Thoracic aorta (tissue), 2 donors: ENCODE results near the gene IL20RA. TPM values are rescaled to one million over a fixed set of nuclear protein-coding genes. Genes with fewer than 3 reads are reported as not detected.
A peak's percentile ranks its signal among the peaks of the same experiment; 100 is the strongest.

Experiments used
- ATAC-seq: fragments of 150-250 bp; one replicate; pipeline ENCODE4 v1.8.0; 2017; ENCODE audit warnings: low read depth; ENCODE audit not compliant: insufficient number of reproducible peaks, low FRiP score
- DNase-seq: peaks from one replicate; pipeline ENCODE4 v3.0.0-alpha.2; 2020; ENCODE audit warnings: low spot score
- H3K27ac ChIP-seq, 2 donors: fragments of 200-600 bp; sonication (generic); 1 replicate in 1 of 2; 2 replicates in 1 of 2; pipeline ENCODE4 v1.5.1; 2016; ENCODE audit warnings: mild to moderate bottlenecking in 2 of 2, moderate library complexity in 2 of 2
- H3K27me3 ChIP-seq: fragments of 200-600 bp; sonication (generic); replicated peaks from 2 replicates; pipeline ENCODE4 v1.6.0; 2016; ENCODE audit warnings: mild to moderate bottlenecking; ENCODE audit not compliant: insufficient read depth
- H3K36me3 ChIP-seq: fragments of 200-600 bp; sonication (generic); one replicate; pipeline ENCODE4 v1.5.1; 2016
- H3K4me1 ChIP-seq, 2 donors: fragments of 200-600 bp; sonication (generic); 1 replicate in 1 of 2; 2 replicates in 1 of 2; pipeline versions ENCODE4 v1.5.1 to v1.6.0; 2016; ENCODE audit warnings: low read depth in 2 of 2, mild to moderate bottlenecking in 1 of 2; ENCODE audit not compliant: control insufficient read depth in 1 of 2
- H3K4me3 ChIP-seq: fragments of 200-600 bp; sonication (generic); 2 replicates; pipeline ENCODE4 v1.5.1; 2016; ENCODE audit warnings: mild to moderate bottlenecking
- H3K9me3 ChIP-seq: fragments of 200-600 bp; sonication (generic); 2 replicates; pipeline ENCODE4 v1.5.1; 2016
- CTCF ChIP-seq: fragments of 200-600 bp; sonication (generic); IDR thresholded peaks from one replicate; pipeline ENCODE4 v1.5.1; 2019; ENCODE audit warnings: antibody characterized with exemption
- total RNA-seq, 2 donors: library from RNA; depleted of rRNA; stranded (reverse); fragments of >200 nt; gene quantifications; one replicate each; pipeline versions ENCODE4 v1.1.0 to v1.2.3, GENCODE V29; 2016

The IL20RA gene
- total RNA-seq, 2 donors from 2014 or later, result 0.54 to 1.2 TPM

- Histone ChIP-seq H3K4me1 (no peaks in the 10 kb centered on the region), H3K27me3 (no peaks in the 10 kb centered on the region), H3K9me3 (no peaks in the 10 kb centered on the region), H3K4me3 (no peak overlapping the region), H3K27ac (no peak overlapping the region), H3K36me3 (no peaks in the 10 kb centered on the region)
- ATAC-seq (no peak), DNase-seq (no peak)
- TF ChIP-seq CTCF, result peak; percentile 41
Measured at GRCh38 chr6:136967876-136968752, 76.7 kb downstream of the IL20RA start.

GRCh38 chr6:136964398-136964797 lies 80.4 kb downstream of the IL20RA start:
- no peak overlapping the region for H3K27ac ChIP-seq
- ATAC-seq (no peak), DNase-seq (no peak)
- no peaks in the 10 kb centered on the region for H3K27me3 ChIP-seq
- no peaks in the 10 kb centered on the region for H3K36me3 ChIP-seq
- no peak for TF ChIP-seq CTCF
- no peaks in the 10 kb centered on the region for H3K9me3 ChIP-seq
- no peak overlapping the region for H3K4me3 ChIP-seq
- no peaks in the 10 kb centered on the region for H3K4me1 ChIP-seq

GRCh38 chr6:136963259-136963658 lies 81.5 kb downstream of the IL20RA start:
- Histone ChIP-seq H3K4me3 (no peak overlapping the region), H3K9me3 (no peaks in the 10 kb centered on the region), H3K27me3 (no peaks in the 10 kb centered on the region), H3K4me1 (no peaks in the 10 kb centered on the region), H3K27ac (no peak overlapping the region), H3K36me3 (no peaks in the 10 kb centered on the region)
- TF ChIP-seq CTCF, result no peak
- DNase-seq, result no peak
- no peak for ATAC-seq

- no peak overlapping the region for H3K4me3 ChIP-seq
- H3K27me3 ChIP-seq, result no peaks in the 10 kb centered on the region
- H3K27ac ChIP-seq, result no peak overlapping the region
- no peaks in the 10 kb centered on the region for H3K36me3 ChIP-seq
- no peaks in the 10 kb centered on the region for H3K4me1 ChIP-seq
- no peak for TF ChIP-seq CTCF
- H3K9me3 ChIP-seq, result no peaks in the 10 kb centered on the region
- no peak for ATAC-seq
- DNase-seq, result no peak
Measured at GRCh38 chr6:136962661-136963060, 82.1 kb downstream of the IL20RA start.

- no peak for DNase-seq
- no peak overlapping the region for H3K4me3 ChIP-seq
- TF ChIP-seq CTCF, result no peak
- no peaks in the 10 kb centered on the region for H3K36me3 ChIP-seq
- no peaks in the 10 kb centered on the region for H3K4me1 ChIP-seq
- H3K9me3 ChIP-seq, result no peaks in the 10 kb centered on the region
- no peaks in the 10 kb centered on the region for H3K27me3 ChIP-seq
- no peak for ATAC-seq
- no peak overlapping the region for H3K27ac ChIP-seq
Measured at GRCh38 chr6:136961848-136962247, 82.9 kb downstream of the IL20RA start.
